IMR-90 (cell line): Measurements from ENCODE around the gene ZSCAN29.

Experiments
- BHLHE40 ChIP-seq: fragments of 150-350 bp; IDR thresholded peaks from 2 replicates; pipeline ENCODE4 v1.6.1; 2016; ENCODE audit warnings: mild to moderate bottlenecking, low read depth, low read length
- CEBPB ChIP-seq: IDR thresholded peaks from 2 replicates; pipeline ENCODE4 v1.6.1; 2012; ENCODE audit warnings: low read depth, low read length, improper control_type of control experiment
- CHD1 ChIP-seq: IDR thresholded peaks from 2 replicates; pipeline ENCODE4 v1.6.1; 2012; ENCODE audit warnings: low read depth, low read length, improper control_type of control experiment
- MAFK ChIP-seq: IDR thresholded peaks from 2 replicates; pipeline ENCODE4 v1.6.1; 2012; ENCODE audit warnings: low read depth, low read length, improper control_type of control experiment
- MXI1 ChIP-seq: IDR thresholded peaks from 2 replicates; pipeline ENCODE4 v1.6.1; 2012; ENCODE audit warnings: low read depth, mild to moderate bottlenecking, low read length, moderate library complexity, borderline replicate concordance
- POLR2A ChIP-seq: IDR thresholded peaks from 2 replicates; pipeline ENCODE4 v1.6.1; 2012; ENCODE audit warnings: mild to moderate bottlenecking, low read depth, low read length
- RAD21 ChIP-seq: IDR thresholded peaks from 2 replicates; pipeline ENCODE4 v1.6.1; 2012; ENCODE audit warnings: low read length, improper control_type of control experiment
- RFX5 ChIP-seq: IDR thresholded peaks from 2 replicates; pipeline ENCODE4 v1.8.0; 2012; ENCODE audit warnings: low read depth, mild to moderate bottlenecking, low read length, moderate library complexity
- SMC3 ChIP-seq: fragments of 150-350 bp; IDR thresholded peaks from 2 replicates; pipeline ENCODE4 v1.6.1; 2016; ENCODE audit warnings: low read depth, mild to moderate bottlenecking, antibody characterized with exemption, low read length, moderate library complexity
- TF ChIP-seq, protein P1 (sequence below): conservative IDR thresholded peaks from 2 replicates; pipeline ENCODE4 v1.5.1; 2012; ENCODE audit warnings: mild to moderate bottlenecking, low read depth, low read length, improper control_type of control experiment

DNA sequence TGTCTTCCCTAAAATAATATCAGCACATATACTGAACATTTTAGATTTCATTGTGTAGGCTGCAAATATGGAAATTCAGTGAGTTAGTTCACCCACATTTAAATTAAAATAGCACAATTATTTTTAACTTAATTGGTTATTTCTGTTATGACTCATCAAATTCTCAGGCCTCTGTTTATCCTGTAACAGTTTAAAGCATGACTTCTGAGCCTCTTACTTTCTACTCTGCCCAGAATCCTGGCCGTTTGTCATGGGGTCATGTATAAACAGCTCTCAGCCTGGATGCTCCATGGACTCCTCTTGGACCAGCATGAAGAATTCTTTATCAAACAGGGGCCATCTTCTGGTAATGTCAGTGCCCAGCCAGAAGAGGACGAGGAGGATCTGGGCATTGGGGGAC is 12.2 kb upstream of the ZSCAN29 start:
- TF ChIP-seq RFX5 = no peak
- no peak for TF ChIP-seq POLR2A
- TF ChIP-seq, protein P1, sequence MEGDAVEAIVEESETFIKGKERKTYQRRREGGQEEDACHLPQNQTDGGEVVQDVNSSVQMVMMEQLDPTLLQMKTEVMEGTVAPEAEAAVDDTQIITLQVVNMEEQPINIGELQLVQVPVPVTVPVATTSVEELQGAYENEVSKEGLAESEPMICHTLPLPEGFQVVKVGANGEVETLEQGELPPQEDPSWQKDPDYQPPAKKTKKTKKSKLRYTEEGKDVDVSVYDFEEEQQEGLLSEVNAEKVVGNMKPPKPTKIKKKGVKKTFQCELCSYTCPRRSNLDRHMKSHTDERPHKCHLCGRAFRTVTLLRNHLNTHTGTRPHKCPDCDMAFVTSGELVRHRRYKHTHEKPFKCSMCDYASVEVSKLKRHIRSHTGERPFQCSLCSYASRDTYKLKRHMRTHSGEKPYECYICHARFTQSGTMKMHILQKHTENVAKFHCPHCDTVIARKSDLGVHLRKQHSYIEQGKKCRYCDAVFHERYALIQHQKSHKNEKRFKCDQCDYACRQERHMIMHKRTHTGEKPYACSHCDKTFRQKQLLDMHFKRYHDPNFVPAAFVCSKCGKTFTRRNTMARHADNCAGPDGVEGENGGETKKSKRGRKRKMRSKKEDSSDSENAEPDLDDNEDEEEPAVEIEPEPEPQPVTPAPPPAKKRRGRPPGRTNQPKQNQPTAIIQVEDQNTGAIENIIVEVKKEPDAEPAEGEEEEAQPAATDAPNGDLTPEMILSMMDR = no peak
- TF ChIP-seq SMC3 = no peak
- no peak for TF ChIP-seq CHD1
- no peak for TF ChIP-seq CEBPB
- peak; percentile 26; the same call in 1 of the 2 replicates for TF ChIP-seq MAFK
- no peak for TF ChIP-seq RAD21
- 0 out of 2 replicates have a peak, but pooled peaks have one; percentile 25 for TF ChIP-seq MXI1
- peak; percentile 40; the same call in 1 of the 2 replicates for TF ChIP-seq BHLHE40
